ENCODE measurements around the gene PHKA2.
"Not testable (repeated sequence)": the region's sequence is repeated elsewhere in the genome, so short reads cannot be mapped to it uniquely, and the experiment has no call there.

Gene PHKA2

DNA sequence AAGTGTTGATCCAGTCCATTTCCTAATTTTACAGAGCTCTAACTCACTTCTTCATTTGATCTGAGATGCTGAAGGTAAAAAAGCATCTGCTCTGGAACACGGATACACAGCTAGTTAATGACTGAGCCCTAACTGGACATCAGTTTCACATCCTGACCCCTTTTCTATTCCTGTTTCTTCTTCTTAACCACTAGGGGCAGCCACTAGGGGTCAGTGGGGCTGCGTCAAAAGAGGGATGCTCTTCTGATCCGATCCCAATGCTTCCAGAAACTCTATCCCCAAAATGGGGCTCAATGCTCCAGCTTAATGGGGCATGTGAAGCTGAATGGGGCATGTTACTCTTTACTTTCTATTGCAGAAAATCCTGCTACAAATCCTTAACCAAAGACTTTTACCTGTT is 33.4 kb upstream of the PHKA2 start:
- peak; percentile 56 for DNase-seq

GRCh38 chrX:19016614-19017013 is 32.7 kb upstream of the PHKA2 start:
- H3K27ac ChIP-seq (ENCODE audit: low read depth, low read length); H3K9ac ChIP-seq (ENCODE audit: low read length); H3K56ac ChIP-seq (ENCODE audit: low read length); H3K23ac ChIP-seq (ENCODE audit: low read length); H2BK5ac ChIP-seq (ENCODE audit: low read length); H3K4ac ChIP-seq (ENCODE audit: low read depth, low read length); DNase-seq; H2BK15ac ChIP-seq (replicated peaks; ENCODE audit: low read depth); H3K36me3 ChIP-seq (ENCODE audit: control insufficient read depth, insufficient read depth, low read length); H3K79me2 ChIP-seq (ENCODE audit: control insufficient read depth, insufficient read depth, low read length); H3K4me2 ChIP-seq (ENCODE audit: low read length); H3K79me1 ChIP-seq (ENCODE audit: low read length); H3K4me1 ChIP-seq (ENCODE audit: control insufficient read depth, low read depth, low read length); H2AK5ac ChIP-seq (ENCODE audit: low read length); H3K4me3 ChIP-seq (ENCODE audit: low read length); H3K27me3 ChIP-seq (ENCODE audit: insufficient read depth, low read length, poor library complexity); H2BK120ac ChIP-seq (ENCODE audit: low read depth, low read length); H4K8ac ChIP-seq (ENCODE audit: low read depth, low read length); H4K5ac ChIP-seq (ENCODE audit: low read length); H3K18ac ChIP-seq (ENCODE audit: low read length): not testable (repeated sequence)
- no CpG with 5 or more reads among the region's 8 CpGs for WGBS (ENCODE audit: extremely low coverage, insufficient coverage, low lambda C conversion rate)

More for the DNA sequence above, 33.4 kb upstream of the PHKA2 start:
- H3K18ac ChIP-seq (ENCODE audit: low read length), result no peak overlapping the region
- no peaks in the 10 kb centered on the region for H3K36me3 ChIP-seq (ENCODE audit: control insufficient read depth, insufficient read depth, low read length)
- H3K23ac ChIP-seq (ENCODE audit: low read length), result no peak overlapping the region
- no peak overlapping the region for H3K4ac ChIP-seq (ENCODE audit: low read depth, low read length)
- H4K5ac ChIP-seq (ENCODE audit: low read length), result no peak overlapping the region
- H3K4me2 ChIP-seq (ENCODE audit: low read length), result no peak overlapping the region
- no peaks in the 10 kb centered on the region for H3K79me1 ChIP-seq (ENCODE audit: low read length)
- WGBS (ENCODE audit: extremely low coverage, insufficient coverage, low lambda C conversion rate), result no CpG with 5 or more reads among the region's 3 CpGs
- no peak overlapping the region for H2BK5ac ChIP-seq (ENCODE audit: low read length)
- no peak overlapping the region for H3K27ac ChIP-seq (ENCODE audit: low read depth, low read length)
- H3K56ac ChIP-seq (ENCODE audit: low read length), result no peak overlapping the region
- H2BK15ac ChIP-seq (replicated peaks; ENCODE audit: low read depth), result no peak overlapping the region
- no peak overlapping the region for H3K9ac ChIP-seq (ENCODE audit: low read length)
- H3K79me2 ChIP-seq (ENCODE audit: control insufficient read depth, insufficient read depth, low read length), result no peaks in the 10 kb centered on the region
- H2AK5ac ChIP-seq (ENCODE audit: low read length), result no peak overlapping the region
- H3K4me3 ChIP-seq (ENCODE audit: low read length), result no peak overlapping the region
- no peak overlapping the region for H4K8ac ChIP-seq (ENCODE audit: low read depth, low read length)
- H3K4me1 ChIP-seq (ENCODE audit: control insufficient read depth, low read depth, low read length), result no peaks in the 10 kb centered on the region
- no peak overlapping the region for H2BK120ac ChIP-seq (ENCODE audit: low read depth, low read length)
- no peaks in the 10 kb centered on the region for H3K27me3 ChIP-seq (ENCODE audit: insufficient read depth, low read length, poor library complexity)

DNA sequence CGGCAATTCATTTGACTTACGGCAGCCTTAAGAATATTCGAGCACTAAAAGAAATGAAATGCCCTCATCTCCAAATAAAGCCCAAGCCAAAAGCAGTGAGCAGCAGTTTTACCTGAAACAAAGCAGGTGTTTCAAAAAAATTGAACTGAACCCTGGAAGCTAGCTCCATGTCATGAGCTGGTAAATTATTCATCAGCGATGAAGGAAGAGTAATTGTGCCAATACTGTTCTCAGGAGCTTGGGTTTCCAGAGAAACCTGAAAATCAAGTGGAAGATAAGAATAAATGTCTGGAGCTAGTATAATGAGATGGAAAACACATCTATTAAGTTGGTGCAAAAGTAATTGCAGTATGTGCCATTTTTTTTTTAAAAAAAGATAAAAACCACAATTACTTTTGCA is 24.0 kb upstream of the PHKA2 start:
- Histone ChIP-seq H3K79me1 (ENCODE audit: low read length) (no peaks in the 10 kb centered on the region), H3K4me3 (ENCODE audit: low read length) (no peak overlapping the region), H2AK5ac (ENCODE audit: low read length) (no peak overlapping the region), H3K4me2 (ENCODE audit: low read length) (no peak overlapping the region), H3K56ac (ENCODE audit: low read length) (no peak overlapping the region), H3K27ac (ENCODE audit: low read depth, low read length) (no peak overlapping the region), H2BK120ac (ENCODE audit: low read depth, low read length) (no peak overlapping the region), H3K18ac (ENCODE audit: low read length) (no peak overlapping the region), H3K9ac (ENCODE audit: low read length) (no peak overlapping the region), H3K4ac (ENCODE audit: low read depth, low read length) (no peak overlapping the region), H3K79me2 (ENCODE audit: control insufficient read depth, insufficient read depth, low read length) (no peaks in the 10 kb centered on the region), H4K8ac (ENCODE audit: low read depth, low read length) (no peak overlapping the region), H3K27me3 (ENCODE audit: insufficient read depth, low read length, poor library complexity) (no peaks in the 10 kb centered on the region), H4K5ac (ENCODE audit: low read length) (no peak overlapping the region), H3K36me3 (ENCODE audit: control insufficient read depth, insufficient read depth, low read length) (no peaks in the 10 kb centered on the region), H2BK15ac (replicated peaks; ENCODE audit: low read depth) (no peak overlapping the region), H3K4me1 (ENCODE audit: control insufficient read depth, low read depth, low read length) (no peaks in the 10 kb centered on the region), H3K23ac (ENCODE audit: low read length) (no peak overlapping the region), H2BK5ac (ENCODE audit: low read length) (no peak overlapping the region)
- no CpG with 5 or more reads among the region's 4 CpGs for WGBS (ENCODE audit: extremely low coverage, insufficient coverage, low lambda C conversion rate)
- no peak for DNase-seq

GRCh38 chrX:19007011-19007410 is 23.1 kb upstream of the PHKA2 start:
- no peak overlapping the region for H3K4me2 ChIP-seq (ENCODE audit: low read length)
- no peak overlapping the region for H4K8ac ChIP-seq (ENCODE audit: low read depth, low read length)
- H2BK5ac ChIP-seq (ENCODE audit: low read length), result no peak overlapping the region
- H3K79me1 ChIP-seq (ENCODE audit: low read length), result no peaks in the 10 kb centered on the region
- no peak overlapping the region for H3K4me3 ChIP-seq (ENCODE audit: low read length)
- H3K23ac ChIP-seq (ENCODE audit: low read length), result no peak overlapping the region
- H2BK15ac ChIP-seq (replicated peaks; ENCODE audit: low read depth), result no peak overlapping the region
- no peaks in the 10 kb centered on the region for H3K4me1 ChIP-seq (ENCODE audit: control insufficient read depth, low read depth, low read length)
- no peak overlapping the region for H3K18ac ChIP-seq (ENCODE audit: low read length)
- H3K36me3 ChIP-seq (ENCODE audit: control insufficient read depth, insufficient read depth, low read length), result no peaks in the 10 kb centered on the region
- no peak overlapping the region for H3K4ac ChIP-seq (ENCODE audit: low read depth, low read length)
- WGBS (ENCODE audit: extremely low coverage, insufficient coverage, low lambda C conversion rate), result no CpG with 5 or more reads among the region's 7 CpGs
- H3K79me2 ChIP-seq (ENCODE audit: control insufficient read depth, insufficient read depth, low read length), result no peaks in the 10 kb centered on the region
- no peak overlapping the region for H2AK5ac ChIP-seq (ENCODE audit: low read length)
- no peak overlapping the region for H4K5ac ChIP-seq (ENCODE audit: low read length)
- no peak for DNase-seq
- no peaks in the 10 kb centered on the region for H3K27me3 ChIP-seq (ENCODE audit: insufficient read depth, low read length, poor library complexity)
- H3K9ac ChIP-seq (ENCODE audit: low read length), result no peak overlapping the region
- no peak overlapping the region for H2BK120ac ChIP-seq (ENCODE audit: low read depth, low read length)
- no peak overlapping the region for H3K27ac ChIP-seq (ENCODE audit: low read depth, low read length)
- no peak overlapping the region for H3K56ac ChIP-seq (ENCODE audit: low read length)

GRCh38 chrX:19005909-19006308 is 22.0 kb upstream of the PHKA2 start:
- Histone ChIP-seq H3K79me1 (ENCODE audit: low read length) (no peaks in the 10 kb centered on the region), H3K4me3 (ENCODE audit: low read length) (no peak overlapping the region), H2AK5ac (ENCODE audit: low read length) (no peak overlapping the region), H3K9ac (ENCODE audit: low read length) (no peak overlapping the region), H4K5ac (ENCODE audit: low read length) (no peak overlapping the region), H3K23ac (ENCODE audit: low read length) (no peak overlapping the region), H3K4me1 (ENCODE audit: control insufficient read depth, low read depth, low read length) (no peaks in the 10 kb centered on the region), H3K4me2 (ENCODE audit: low read length) (no peak overlapping the region), H3K27ac (ENCODE audit: low read depth, low read length) (no peak overlapping the region), H3K18ac (ENCODE audit: low read length) (no peak overlapping the region), H2BK120ac (ENCODE audit: low read depth, low read length) (no peak overlapping the region), H2BK15ac (replicated peaks; ENCODE audit: low read depth) (no peak overlapping the region), H4K8ac (ENCODE audit: low read depth, low read length) (no peak overlapping the region), H3K27me3 (ENCODE audit: insufficient read depth, low read length, poor library complexity) (no peaks in the 10 kb centered on the region), H3K4ac (ENCODE audit: low read depth, low read length) (no peak overlapping the region), H3K56ac (ENCODE audit: low read length) (no peak overlapping the region), H3K79me2 (ENCODE audit: control insufficient read depth, insufficient read depth, low read length) (no peaks in the 10 kb centered on the region), H2BK5ac (ENCODE audit: low read length) (no peak overlapping the region), H3K36me3 (ENCODE audit: control insufficient read depth, insufficient read depth, low read length) (no peaks in the 10 kb centered on the region)
- no CpG with 5 or more reads among the region's 4 CpGs for WGBS (ENCODE audit: extremely low coverage, insufficient coverage, low lambda C conversion rate)
- peak; percentile 7 for DNase-seq

- Histone ChIP-seq H3K4ac (ENCODE audit: low read depth, low read length) (no peak overlapping the region), H3K4me2 (ENCODE audit: low read length) (no peak overlapping the region), H2BK15ac (replicated peaks; ENCODE audit: low read depth) (no peak overlapping the region), H4K5ac (ENCODE audit: low read length) (no peak overlapping the region), H3K18ac (ENCODE audit: low read length) (no peak overlapping the region), H3K4me3 (ENCODE audit: low read length) (no peak overlapping the region), H3K79me2 (ENCODE audit: control insufficient read depth, insufficient read depth, low read length) (no peaks in the 10 kb centered on the region), H2BK5ac (ENCODE audit: low read length) (no peak overlapping the region), H3K79me1 (ENCODE audit: low read length) (no peaks in the 10 kb centered on the region), H3K9ac (ENCODE audit: low read length) (no peak overlapping the region), H2BK120ac (ENCODE audit: low read depth, low read length) (no peak overlapping the region), H4K8ac (ENCODE audit: low read depth, low read length) (no peak overlapping the region), H3K36me3 (ENCODE audit: control insufficient read depth, insufficient read depth, low read length) (no peaks in the 10 kb centered on the region), H3K23ac (ENCODE audit: low read length) (no peak overlapping the region), H3K27ac (ENCODE audit: low read depth, low read length) (no peak overlapping the region), H3K27me3 (ENCODE audit: insufficient read depth, low read length, poor library complexity) (no peaks in the 10 kb centered on the region), H3K56ac (ENCODE audit: low read length) (no peak overlapping the region), H3K4me1 (ENCODE audit: control insufficient read depth, low read depth, low read length) (no peaks in the 10 kb centered on the region), H2AK5ac (ENCODE audit: low read length) (no peak overlapping the region)
- DNase-seq, result no peak
- WGBS (ENCODE audit: extremely low coverage, insufficient coverage, low lambda C conversion rate), result no CpG with 5 or more reads among the region's 5 CpGs
Measured at GRCh38 chrX:19003756-19004155, 19.8 kb upstream of the PHKA2 start.
